GM12872 (cell line): Measurements from ENCODE around the gene PTGR3.

ENCODE experiments used
- TF ChIP-seq, protein P1 (sequence below): IDR thresholded peaks from 3 replicates; pipeline ENCODE4 v1.5.1; 2011; ENCODE audit warnings: low read depth, mild to moderate bottlenecking, low read length, moderate library complexity; ENCODE audit not compliant: insufficient read depth

Gene PTGR3, protein sequence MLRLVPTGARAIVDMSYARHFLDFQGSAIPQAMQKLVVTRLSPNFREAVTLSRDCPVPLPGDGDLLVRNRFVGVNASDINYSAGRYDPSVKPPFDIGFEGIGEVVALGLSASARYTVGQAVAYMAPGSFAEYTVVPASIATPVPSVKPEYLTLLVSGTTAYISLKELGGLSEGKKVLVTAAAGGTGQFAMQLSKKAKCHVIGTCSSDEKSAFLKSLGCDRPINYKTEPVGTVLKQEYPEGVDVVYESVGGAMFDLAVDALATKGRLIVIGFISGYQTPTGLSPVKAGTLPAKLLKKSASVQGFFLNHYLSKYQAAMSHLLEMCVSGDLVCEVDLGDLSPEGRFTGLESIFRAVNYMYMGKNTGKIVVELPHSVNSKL

DNA sequence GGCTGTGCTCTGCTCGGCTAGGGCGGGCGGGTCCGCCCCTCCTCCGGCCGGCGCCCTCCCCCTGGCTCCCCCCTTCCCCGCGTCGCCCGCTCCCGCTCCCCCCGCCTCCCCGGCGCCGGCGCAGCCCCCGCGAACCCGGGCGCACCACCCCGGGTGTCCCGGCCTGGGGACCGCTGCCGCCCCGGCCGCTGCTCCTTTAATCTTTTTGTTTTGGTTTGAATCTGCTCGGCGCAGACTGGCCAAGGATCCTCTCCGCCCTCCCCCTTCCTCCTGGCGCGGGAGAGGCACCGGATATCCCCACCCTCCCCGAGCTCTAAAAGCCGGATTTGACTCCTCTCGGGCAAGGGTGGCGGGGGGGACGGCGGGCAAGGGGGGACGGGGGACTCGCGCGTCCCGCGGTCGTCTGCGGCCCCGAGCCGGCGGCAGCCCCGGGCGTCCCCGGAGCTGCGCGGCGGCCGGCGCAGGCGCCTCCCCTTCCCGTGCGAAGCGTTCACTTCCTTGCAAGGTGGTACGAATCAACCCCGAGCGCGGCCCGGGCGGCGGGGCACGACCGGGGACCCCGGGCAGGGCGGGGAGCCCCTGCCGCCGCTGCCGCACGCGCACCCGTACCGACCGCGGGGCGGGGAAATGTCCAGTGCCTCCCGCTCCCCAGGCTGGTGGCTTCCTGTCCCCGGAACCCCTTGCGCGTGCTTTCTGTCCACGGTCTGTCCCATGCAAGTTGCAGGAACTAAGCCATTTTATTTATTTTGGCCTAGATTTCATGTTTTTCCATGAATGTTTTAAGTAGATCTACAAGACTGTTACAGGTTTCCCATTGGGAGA lies at the start of gene PTGR3:
PTGR3 (minus strand) TSS at position 11 of the 822 bp plus-strand sequence. CDS start 81 bp downstream, outside the sequence.
- TF ChIP-seq, protein P1, sequence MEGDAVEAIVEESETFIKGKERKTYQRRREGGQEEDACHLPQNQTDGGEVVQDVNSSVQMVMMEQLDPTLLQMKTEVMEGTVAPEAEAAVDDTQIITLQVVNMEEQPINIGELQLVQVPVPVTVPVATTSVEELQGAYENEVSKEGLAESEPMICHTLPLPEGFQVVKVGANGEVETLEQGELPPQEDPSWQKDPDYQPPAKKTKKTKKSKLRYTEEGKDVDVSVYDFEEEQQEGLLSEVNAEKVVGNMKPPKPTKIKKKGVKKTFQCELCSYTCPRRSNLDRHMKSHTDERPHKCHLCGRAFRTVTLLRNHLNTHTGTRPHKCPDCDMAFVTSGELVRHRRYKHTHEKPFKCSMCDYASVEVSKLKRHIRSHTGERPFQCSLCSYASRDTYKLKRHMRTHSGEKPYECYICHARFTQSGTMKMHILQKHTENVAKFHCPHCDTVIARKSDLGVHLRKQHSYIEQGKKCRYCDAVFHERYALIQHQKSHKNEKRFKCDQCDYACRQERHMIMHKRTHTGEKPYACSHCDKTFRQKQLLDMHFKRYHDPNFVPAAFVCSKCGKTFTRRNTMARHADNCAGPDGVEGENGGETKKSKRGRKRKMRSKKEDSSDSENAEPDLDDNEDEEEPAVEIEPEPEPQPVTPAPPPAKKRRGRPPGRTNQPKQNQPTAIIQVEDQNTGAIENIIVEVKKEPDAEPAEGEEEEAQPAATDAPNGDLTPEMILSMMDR: no peak

DNA sequence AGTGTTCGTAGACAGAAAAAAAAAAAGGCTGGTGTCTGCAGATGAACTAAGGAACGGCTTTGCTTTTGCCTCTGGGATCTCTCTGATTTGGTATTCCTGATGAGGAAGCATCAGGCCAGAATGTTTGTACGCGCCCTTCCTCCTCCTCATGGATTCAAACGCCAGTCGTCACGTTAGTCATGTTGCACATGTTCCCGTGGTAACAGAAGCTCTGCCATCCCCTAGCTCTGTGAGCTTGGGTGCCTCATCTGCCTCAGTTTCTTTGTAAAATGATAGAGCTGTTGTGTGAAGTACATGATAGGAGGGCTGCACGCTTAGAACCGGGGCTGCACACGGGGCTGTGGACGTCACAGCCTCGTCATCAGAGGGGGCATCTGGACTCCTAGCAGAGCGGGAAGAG lies 48.7 kb upstream of the PTGR3 start:
- TF ChIP-seq, protein P1: no peak

DNA sequence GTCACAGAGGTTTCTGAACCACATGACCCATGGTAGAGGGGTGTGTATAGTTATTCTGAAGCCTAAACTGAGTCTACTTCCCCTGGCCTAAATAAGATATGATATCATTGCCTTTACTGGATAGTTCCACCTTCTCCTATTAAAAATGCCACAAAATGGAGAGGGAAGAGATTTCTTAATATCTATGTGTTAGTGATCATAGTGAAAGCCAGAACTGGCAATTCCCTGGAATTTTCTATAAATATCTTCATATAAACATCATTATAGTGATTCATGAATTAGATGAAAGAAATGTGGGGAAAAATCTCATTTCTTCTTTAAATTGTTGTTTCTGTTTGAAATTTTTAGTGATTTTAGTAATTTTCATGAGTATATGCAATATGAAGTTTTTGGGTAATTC lies 47.4 kb upstream of the PTGR3 start:
- TF ChIP-seq, protein P1: no peak

DNA sequence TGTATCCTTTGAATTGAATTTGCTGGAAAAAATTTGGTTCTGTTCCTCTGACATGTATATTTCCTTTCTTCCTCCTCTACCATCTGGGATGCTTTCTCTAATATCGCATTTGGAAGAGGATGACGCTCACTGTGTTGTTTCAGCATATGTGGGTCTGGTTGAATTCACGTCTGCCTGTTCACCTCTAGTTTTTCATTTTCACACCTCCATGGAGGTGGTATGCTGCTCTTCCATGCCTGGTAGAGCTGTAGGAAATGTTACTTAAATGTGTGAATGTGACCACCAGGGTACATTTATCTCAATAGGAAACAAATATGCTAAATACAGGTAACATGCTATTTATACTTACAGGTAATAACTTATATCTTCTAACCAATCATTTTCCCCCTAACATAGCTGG lies 46.2 kb upstream of the PTGR3 start:
- TF ChIP-seq, protein P1: no peak

DNA sequence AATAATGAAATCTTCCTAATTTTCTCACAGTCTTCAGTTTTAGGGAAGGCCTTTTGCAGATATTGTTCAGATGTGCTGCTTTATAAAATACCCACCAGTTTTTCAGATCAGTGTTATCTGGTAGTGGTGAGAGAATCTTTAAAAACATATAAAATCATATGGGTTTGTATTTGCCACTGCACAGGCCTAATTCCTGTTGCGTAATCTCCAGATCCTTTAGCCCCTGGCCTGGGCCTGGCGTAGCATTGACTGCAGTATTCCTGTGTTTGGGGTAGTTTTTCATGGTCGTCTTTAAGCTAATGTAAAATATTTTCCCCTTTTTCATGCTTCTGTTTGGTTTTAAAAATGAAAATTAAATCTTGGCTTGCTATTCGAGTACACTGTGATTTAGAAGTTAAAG lies 44.8 kb upstream of the PTGR3 start:
- TF ChIP-seq, protein P1: no peak

DNA sequence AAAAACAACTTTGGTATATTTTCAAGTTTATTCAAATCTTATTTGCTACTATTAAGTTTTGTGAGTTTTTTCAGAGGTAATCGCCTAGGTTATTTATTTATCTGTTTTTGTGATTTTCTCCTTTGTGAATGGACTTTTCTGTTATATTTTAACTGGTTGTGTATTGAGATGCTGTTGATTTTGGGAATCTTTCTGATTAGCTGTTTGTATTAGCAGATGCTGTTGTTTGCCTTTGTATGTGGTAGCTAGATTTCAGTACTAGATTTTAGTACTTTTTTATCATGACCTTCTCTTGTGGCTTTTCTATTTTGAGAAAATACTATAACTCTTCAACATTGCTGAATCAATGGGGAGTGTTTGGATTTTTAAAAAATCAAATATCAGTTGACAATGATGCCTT lies 44.1 kb upstream of the PTGR3 start:
- TF ChIP-seq, protein P1: no peak

DNA sequence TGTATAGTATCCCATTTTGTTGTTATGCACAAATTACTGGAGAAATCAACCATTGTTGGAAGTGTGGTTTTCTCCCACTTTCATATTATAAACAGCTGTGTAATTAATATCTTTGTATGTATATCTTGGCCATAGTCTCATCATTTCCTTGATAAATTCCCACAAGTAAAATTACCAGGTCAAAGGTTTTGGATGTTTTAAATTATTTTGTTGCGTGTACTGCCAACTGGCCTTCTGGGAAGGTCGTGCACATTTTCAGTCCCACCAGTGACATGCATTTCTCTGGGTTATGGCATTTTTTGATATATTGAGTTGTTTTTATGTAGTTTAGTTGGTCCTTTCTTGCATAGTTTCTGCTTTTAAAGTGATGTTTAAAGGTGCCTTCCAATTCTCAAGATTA lies 43.2 kb upstream of the PTGR3 start:
- TF ChIP-seq, protein P1: no peak
